Gastroesophageal sphincter (tissue), 4 donors: Measurements from ENCODE around the gene B4GALT6. TPM values are rescaled to one million over a fixed set of nuclear protein-coding genes. Genes with fewer than 3 reads are reported as not detected.
A peak's percentile ranks its signal among the peaks of the same experiment; 100 is the strongest.

Experiments used
- ATAC-seq: fragments of 150-250 bp; one replicate; pipeline ENCODE4 v1.9.1; 2016; ENCODE audit warnings: mild to moderate bottlenecking, moderate library complexity
- H3K27ac ChIP-seq, 4 donors: fragments of 200-600 bp; sonication (generic) in 3 of 4; 1 replicate in 3 of 4; 2 replicates in 1 of 4; pipeline ENCODE4 v1.5.1; 2016 to 2019
- H3K27me3 ChIP-seq: fragments of 200-600 bp; sonication (generic); one replicate; pipeline ENCODE4 v1.5.1; 2019
- H3K36me3 ChIP-seq, 2 donors: fragments of 200-600 bp; sonication (generic); one replicate each; pipeline ENCODE4 v1.5.1; 2019; ENCODE audit warnings: control low read depth in 1 of 2
- H3K4me1 ChIP-seq, 3 donors: fragments of 200-600 bp; sonication (generic); 1 replicate in 2 of 3; 2 replicates in 1 of 3; pipeline ENCODE4 v1.5.1; 2016 to 2019; ENCODE audit warnings: control low read depth in 2 of 3
- H3K4me3 ChIP-seq, 2 donors: fragments of 200-600 bp; sonication (generic); one replicate each; pipeline ENCODE4 v1.5.1; 2019; ENCODE audit warnings: mild to moderate bottlenecking in 1 of 2, moderate library complexity in 1 of 2
- H3K9me3 ChIP-seq, 3 donors: fragments of 200-600 bp; sonication (generic); one replicate each; pipeline ENCODE4 v1.5.1; 2017 to 2019; ENCODE audit warnings: control low read depth in 2 of 3
- CTCF ChIP-seq, 4 experiments: fragments of 200-600 bp in 2 of 4; fragments of 450-650 bp in 2 of 4; sonication (generic) in 1 of 4; IDR thresholded peaks; one replicate each; pipeline ENCODE4 v1.5.1; 2017 to 2019; ENCODE audit warnings: antibody characterized with exemption in 4 of 4, mild to moderate bottlenecking in 2 of 4, moderate library complexity in 2 of 4
- EP300 ChIP-seq: sonication (generic); formaldehyde crosslinking; IDR thresholded peaks from one replicate; pipeline ENCODE4 v1.6.1; 2017; ENCODE audit warnings: antibody characterized with exemption, mild to moderate bottlenecking
- POLR2A ChIP-seq, 2 donors: fragments of 450-650 bp; IDR thresholded peaks; one replicate each; pipeline ENCODE4 v1.6.1; 2017; ENCODE audit warnings: antibody characterized with exemption in 2 of 2, mild to moderate bottlenecking in 2 of 2, moderate library complexity in 1 of 2
- POLR2AphosphoS5 ChIP-seq: sonication (generic); formaldehyde crosslinking; IDR thresholded peaks from one replicate; pipeline ENCODE4 v1.6.1; 2017; ENCODE audit warnings: antibody characterized with exemption
- whole genome bisulfite sequencing, 2 donors: methylation state at CpG; one replicate each; pipeline ENCODE4 v1.1.5; 2018; ENCODE audit warnings: low coverage in 1 of 2; 5-methylcytosine and 5-hydroxymethylcytosine counted together
- total RNA-seq, 4 donors: library from RNA; depleted of rRNA; stranded (reverse); fragments of >200 nt; gene quantifications; one replicate each; pipeline ENCODE4 v1.1.0, GENCODE V29; 2016

The B4GALT6 gene
- total RNA-seq, 4 donors from 2014 or later = 3.0 to 12.0 (median 5.8) TPM

DNA sequence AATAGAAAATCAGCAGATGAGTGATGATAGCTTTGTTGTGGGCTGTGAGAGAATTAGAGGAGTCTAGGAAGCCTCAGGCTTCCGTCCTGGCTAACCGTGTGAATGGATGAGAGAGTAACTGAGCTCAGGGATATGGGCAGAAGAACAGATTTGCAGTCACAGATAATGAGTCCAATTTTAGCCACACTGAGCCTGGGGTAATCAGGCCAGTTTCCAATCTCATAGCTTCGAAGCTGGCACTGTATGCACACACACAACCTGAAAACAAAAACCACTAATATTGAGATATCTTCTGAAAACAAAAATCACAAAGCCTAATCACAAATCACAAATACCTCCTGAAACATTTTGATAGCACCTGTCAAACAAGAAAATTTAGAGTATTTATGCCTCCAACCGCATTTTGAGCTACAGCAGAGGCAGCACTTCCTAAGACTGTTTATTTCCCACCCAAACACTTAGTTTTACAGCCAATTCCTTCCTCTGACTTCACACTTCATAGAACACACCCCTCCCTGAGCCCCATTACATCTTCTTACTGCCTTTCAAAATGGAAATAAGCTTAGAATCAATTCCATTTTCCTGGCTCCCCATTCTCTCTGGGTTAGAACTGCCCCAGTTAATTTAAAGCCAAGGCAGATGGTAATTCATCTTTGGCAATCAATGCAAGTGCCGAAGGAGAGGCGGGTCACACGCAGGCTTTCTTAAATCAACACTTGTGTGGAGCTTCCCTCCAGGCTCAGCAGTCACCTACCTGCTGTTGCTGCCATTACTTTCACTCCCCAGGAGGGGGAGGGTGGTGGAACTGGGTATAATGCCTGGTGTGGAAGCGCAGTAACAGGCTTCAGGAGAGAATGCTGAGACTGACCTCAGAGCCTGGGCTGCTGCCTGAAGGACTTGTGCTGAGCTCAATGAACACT is 73.8 kb downstream of the B4GALT6 start:
- Histone ChIP-seq H3K27me3 (no peaks in the 10 kb centered on the region), H3K27ac (no peak overlapping the region), H3K4me1 (no peaks in the 10 kb centered on the region), H3K9me3 (no peaks in the 10 kb centered on the region), H3K4me3 (no peak overlapping the region), H3K36me3 (no peaks in the 10 kb centered on the region)
- WGBS, 2 donors = 22 to 40% methylated on average over 3 to 7 of the region's 8 CpGs
- TF ChIP-seq POLR2AphosphoS5 (no peak), CTCF (IDR thresholded peaks at IDR 0.05) (peak in 1 of 4 experiments; percentile 22)
- ATAC-seq = no peak

- peaks cover 3% of the 10 kb centered on the region for H3K27me3 ChIP-seq
- H3K36me3 ChIP-seq = no peaks in the 10 kb centered on the region
- H3K4me3 ChIP-seq = no peak overlapping the region
- TF ChIP-seq POLR2AphosphoS5 = no peak
- no peak for TF ChIP-seq POLR2A (IDR thresholded peaks at IDR 0.05)
- TF ChIP-seq CTCF (IDR thresholded peaks at IDR 0.05) = no peak
- no peak for TF ChIP-seq EP300
- H3K27ac ChIP-seq = no peak overlapping the region
- H3K9me3 ChIP-seq = no peaks in the 10 kb centered on the region
- no peaks in the 10 kb centered on the region for H3K4me1 ChIP-seq
- WGBS, 2 donors = 68 to 69% methylated on average over 2 of the region's 2 CpGs
- ATAC-seq = no peak
Measured at GRCh38 chr18:31609886-31610285, 74.5 kb downstream of the B4GALT6 start.

GRCh38 chr18:31607384-31607783 is 77.0 kb downstream of the B4GALT6 start:
- H3K27ac ChIP-seq = no peak overlapping the region
- H3K27me3 ChIP-seq = peaks cover 3% of the 10 kb centered on the region
- H3K4me1 ChIP-seq = no peaks in the 10 kb centered on the region
- H3K9me3 ChIP-seq = no peaks in the 10 kb centered on the region
- WGBS, 2 donors = 47 to 58% methylated on average over 4 to 5 of the region's 5 CpGs
- H3K4me3 ChIP-seq = no peak overlapping the region
- H3K36me3 ChIP-seq = no peaks in the 10 kb centered on the region
- TF ChIP-seq EP300 = no peak
- no peak for TF ChIP-seq POLR2A (IDR thresholded peaks at IDR 0.05)
- TF ChIP-seq CTCF (IDR thresholded peaks at IDR 0.05) = no peak
- no peak for TF ChIP-seq POLR2AphosphoS5
- no peak for ATAC-seq

DNA sequence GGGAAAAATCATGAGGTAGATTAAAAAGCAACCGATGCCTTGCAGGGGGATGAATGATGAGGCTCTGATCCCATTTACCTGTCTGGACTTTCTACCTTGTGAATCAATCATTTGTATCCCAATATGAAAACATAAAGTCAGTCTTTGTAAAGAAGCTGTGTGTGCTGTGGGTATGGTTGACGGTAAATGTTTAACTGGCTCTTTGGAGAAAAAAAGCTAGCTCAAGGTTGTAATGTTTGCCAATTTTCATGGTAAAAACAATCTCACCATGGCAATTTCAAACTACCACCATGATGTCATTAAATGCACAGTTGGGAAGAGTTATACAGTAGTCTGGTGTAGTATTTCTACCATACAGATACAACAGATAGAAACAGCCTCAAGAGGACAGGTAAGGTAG is 78.1 kb downstream of the B4GALT6 start:
- H3K36me3 ChIP-seq = no peaks in the 10 kb centered on the region
- no peak overlapping the region for H3K27ac ChIP-seq
- TF ChIP-seq CTCF (IDR thresholded peaks at IDR 0.05) = no peak
- no peak for TF ChIP-seq EP300
- no peak for TF ChIP-seq POLR2AphosphoS5
- TF ChIP-seq POLR2A (IDR thresholded peaks at IDR 0.05) = no peak
- WGBS, 2 donors = 72 to 89% methylated on average over 2 of the region's 2 CpGs
- ATAC-seq = no peak
- no peak overlapping the region for H3K4me3 ChIP-seq
- no peaks in the 10 kb centered on the region for H3K4me1 ChIP-seq
- H3K9me3 ChIP-seq = no peaks in the 10 kb centered on the region
- H3K27me3 ChIP-seq = peaks cover 3% of the 10 kb centered on the region

- ATAC-seq = no peak
Measured at GRCh38 chr18:31603315-31603714, 81.1 kb downstream of the B4GALT6 start.

More at GRCh38 chr18:31603315-31603714, 81.1 kb downstream of the B4GALT6 start:
- H3K27ac ChIP-seq = no peak overlapping the region
- TF ChIP-seq EP300 (no peak), POLR2A (IDR thresholded peaks at IDR 0.05) (no peak), CTCF (IDR thresholded peaks at IDR 0.05) (no peak), POLR2AphosphoS5 (no peak)
- H3K27me3 ChIP-seq = peaks cover 3% of the 10 kb centered on the region
- H3K4me3 ChIP-seq = no peak overlapping the region
- H3K9me3 ChIP-seq = no peaks in the 10 kb centered on the region
- H3K4me1 ChIP-seq = no peaks in the 10 kb centered on the region
- no peaks in the 10 kb centered on the region for H3K36me3 ChIP-seq
